ENCODE results near the gene WWOX. TPM values are rescaled to one million over a fixed set of nuclear protein-coding genes. Genes with fewer than 3 reads are reported as not detected.

The WWOX gene
- total and polyA plus RNA-seq, 2 donors (not counting 3 experiments of a cell fraction or from before 2014, with no cell fraction given): 6.2 to 12.5 TPM

GRCh38 chr16:78594191-78594590 lies 494.7 kb downstream of the WWOX start:
- H4K20me1 ChIP-seq (replicated peaks; ENCODE audit: control insufficient read depth, extremely low read depth, insufficient read depth, low read length): no peaks in the 10 kb centered on the region
- FAIRE-seq (no peak), DNase-seq (ENCODE audit: low read depth, low spot score) (no peak)
- ChIA-PET POLR2A (no interaction called here), CTCF (no interaction called here)
- intact Hi-C loops (cut with micrococcal nuclease): no loop called here
- H3K9me1 ChIP-seq (replicated peaks; ENCODE audit: control insufficient read depth, extremely low read depth, insufficient read depth, low read length): no peaks in the 10 kb centered on the region
- H2AFZ ChIP-seq (ENCODE audit: low read depth, low read length): no peak overlapping the region
- H3K4me1 ChIP-seq (ENCODE audit: control insufficient read depth, extremely low read depth, insufficient read depth, low read length): no peaks in the 10 kb centered on the region
- no peaks in the 10 kb centered on the region for H3K79me2 ChIP-seq (ENCODE audit: control insufficient read depth, insufficient read depth, low read length)
- no peaks in the 10 kb centered on the region for H3K36me3 ChIP-seq (ENCODE audit: control insufficient read depth in 2 of 2, extremely low read depth in 1 of 2, insufficient read depth in 2 of 2, low read length in 2 of 2)
- H3K4me2 ChIP-seq (ENCODE audit: insufficient read depth, low read length): no peak overlapping the region
- H3K9me3 ChIP-seq (replicated peaks; ENCODE audit: control insufficient read depth, insufficient read depth, low read length): peaks cover 3% of the 10 kb centered on the region
- H3K27me3 ChIP-seq (ENCODE audit: control insufficient read depth in 2 of 2, insufficient read depth in 2 of 2, low read length in 2 of 2): no peaks in the 10 kb centered on the region
- dilution Hi-C loops (cut with MboI; ENCODE audit: extremely low pct_ligation_motif_present, low sequenced_read_pairs): no loop called here
- no peak overlapping the region for H3K4me3 ChIP-seq (replicated peaks in 1 of 3; ENCODE audit: insufficient read depth in 1 of 3, low read depth in 1 of 3, low read length in 3 of 3)
- BruUV-seq (replicated peaks): no TSS peak
- TF ChIP-seq MYC (IDR thresholded peaks at IDR 0.05; ENCODE audit: low read depth, low read length) (no peak), POLR2AphosphoS5 (IDR thresholded peaks at IDR 0.05; ENCODE audit: insufficient read depth, low read depth, low read length) (no peak), FOS (IDR thresholded peaks at IDR 0.05; ENCODE audit: borderline replicate concordance, insufficient read depth, low read length) (no peak), EZH2 (IDR thresholded peaks at IDR 0.05; ENCODE audit: borderline replicate concordance, low read depth, low read length, severe bottlenecking) (no peak), MAX (IDR thresholded peaks at IDR 0.05; ENCODE audit: insufficient read depth, insufficient read length) (no peak), JUN (IDR thresholded peaks at IDR 0.05; ENCODE audit: borderline replicate concordance, insufficient read depth, insufficient read length, low read depth) (no peak), GATA2 (IDR thresholded peaks at IDR 0.05; ENCODE audit: insufficient read depth, insufficient read length, low read depth, low read length) (no peak), CTCF (IDR thresholded peaks at IDR 0.05; ENCODE audit: extremely low read depth in 1 of 2, insufficient read depth in 1 of 2, low read depth in 1 of 2, low read length in 2 of 2) (no peak), POLR2A (IDR thresholded peaks at IDR 0.05; ENCODE audit: low read depth, low read length) (no peak)
- H3K27ac ChIP-seq (ENCODE audit: insufficient read depth, low read depth, low read length): no peak overlapping the region
- no peak overlapping the region for H3K9ac ChIP-seq (replicated peaks; ENCODE audit: extremely low read depth, insufficient read depth, low read length)
